Measurements from ENCODE around the gene NLGN1.

Gene NLGN1

GRCh38 chr3:173988909-173989308, 591.4 kb downstream of the NLGN1 start:
- DNase-seq (ENCODE audit: low spot score), result no peak

DNA sequence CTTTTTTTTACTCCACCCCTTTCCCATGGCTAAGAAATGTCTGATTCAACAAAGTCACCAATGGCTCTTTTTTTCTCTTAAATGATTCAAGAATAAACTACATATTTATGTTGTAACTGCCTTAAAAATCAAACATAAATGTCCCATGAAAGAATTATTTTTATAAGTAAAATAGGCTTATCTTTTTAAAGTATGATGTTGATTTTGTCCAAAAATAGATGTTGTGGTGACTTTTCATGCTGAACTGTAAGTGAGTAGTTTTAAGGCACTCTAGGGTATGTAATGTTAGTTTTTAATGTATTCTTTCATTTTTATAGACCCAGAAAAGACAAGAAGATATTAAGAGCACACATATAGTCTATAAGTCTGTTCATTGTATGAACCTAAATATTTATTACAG, 594.9 kb downstream of the NLGN1 start:
- DNase-seq (ENCODE audit: low spot score), result no peak

DNA sequence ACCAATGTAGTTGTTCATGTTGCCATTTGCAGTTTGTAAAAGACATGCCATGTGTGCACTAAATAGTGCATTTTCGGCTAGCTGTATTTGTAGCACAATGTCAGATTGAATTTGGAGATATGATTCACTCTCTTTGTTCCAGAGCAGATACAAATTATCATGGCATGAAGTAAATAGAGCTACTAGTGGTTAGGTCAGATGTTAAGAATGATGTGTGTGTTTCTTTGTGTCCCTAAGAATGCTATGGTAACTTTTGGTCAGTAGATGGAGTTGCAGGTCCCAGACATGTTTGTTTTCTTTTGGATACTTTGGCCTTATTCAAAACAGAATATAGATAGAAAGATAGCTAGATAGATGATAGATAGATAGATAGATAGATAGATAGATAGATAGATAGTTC, 595.8 kb downstream of the NLGN1 start:
- DNase-seq (ENCODE audit: low spot score), result peak; percentile 94

DNA sequence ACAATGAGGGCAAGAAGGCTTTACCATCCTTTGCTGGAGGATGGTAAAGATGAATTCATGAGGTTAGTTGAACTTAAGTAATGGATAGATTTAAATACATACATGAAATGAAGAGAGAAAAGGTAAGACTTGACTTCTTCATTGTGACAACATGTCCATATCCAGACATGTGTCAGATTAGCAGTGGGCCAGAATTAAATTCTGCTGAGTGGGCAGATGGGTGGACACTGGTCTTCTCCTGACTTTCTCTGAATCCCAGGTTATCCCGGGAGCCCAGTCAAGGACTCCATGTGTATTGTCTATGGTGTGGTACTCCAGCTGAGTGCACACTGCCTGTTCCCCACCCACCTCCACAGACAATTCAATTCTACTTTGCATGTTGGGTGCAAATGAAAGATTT, 603.1 kb downstream of the NLGN1 start:
- DNase-seq (ENCODE audit: low spot score), result no peak

DNA sequence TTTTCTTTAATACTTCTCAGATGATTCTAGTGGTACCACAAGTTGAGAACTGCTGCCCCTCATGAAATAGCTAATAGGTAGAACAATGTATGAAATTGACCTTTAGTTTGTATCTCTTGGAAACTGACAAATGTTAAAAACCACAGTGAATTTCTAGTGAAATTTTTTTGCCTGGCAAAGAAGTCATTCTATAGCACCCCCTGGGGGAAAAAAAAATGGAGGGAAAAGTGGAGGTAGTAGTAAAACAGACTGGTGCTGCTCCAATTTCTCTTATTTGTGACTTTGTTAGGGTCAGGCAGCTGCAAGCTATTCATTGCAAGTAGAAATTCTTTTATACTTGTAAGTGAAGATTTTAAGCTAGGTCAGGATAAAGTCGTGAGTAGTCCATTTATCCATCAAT, 605.0 kb downstream of the NLGN1 start:
- DNase-seq (ENCODE audit: low spot score), result no peak

DNA sequence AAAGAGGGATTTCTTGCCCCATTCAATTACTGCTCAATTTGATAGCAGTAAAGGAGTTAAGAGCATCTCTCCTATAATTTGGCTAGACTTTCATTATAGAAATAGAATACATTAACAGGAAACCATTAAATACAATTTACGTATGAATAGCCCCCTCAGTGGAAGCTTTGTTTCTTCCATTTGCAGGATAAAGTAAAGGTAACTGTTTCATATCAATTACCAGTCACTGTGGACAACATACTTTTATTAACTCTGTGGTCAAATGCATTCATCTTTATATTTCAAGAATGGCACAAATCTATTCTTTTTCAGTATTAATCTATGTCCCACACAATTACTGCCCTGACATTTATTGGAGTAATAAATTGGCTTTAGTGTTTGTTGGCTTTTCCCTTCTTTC, 613.4 kb downstream of the NLGN1 start:
- no peak for DNase-seq (ENCODE audit: low spot score)

GRCh38 chr3:174016186-174016585, 618.6 kb downstream of the NLGN1 start:
- DNase-seq (ENCODE audit: low spot score), result peak; percentile 15

DNA sequence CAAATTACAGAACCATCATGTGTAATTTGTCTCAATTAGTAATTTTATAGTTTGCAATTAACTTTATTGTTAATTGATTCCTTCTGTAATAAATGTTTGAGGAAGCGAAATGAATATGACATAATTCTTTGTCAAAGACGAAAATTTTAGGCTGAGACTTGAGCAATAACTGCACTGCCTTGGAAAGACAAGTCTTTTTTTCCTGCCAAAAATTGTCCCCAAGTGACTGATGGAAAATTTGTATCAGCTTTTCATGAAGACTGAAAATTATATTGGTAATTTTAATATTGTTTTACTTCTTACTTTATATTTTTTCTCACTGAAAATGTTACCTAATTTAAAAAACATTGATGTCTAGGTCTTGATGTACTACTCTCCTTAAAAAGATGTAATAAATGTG, 622.6 kb downstream of the NLGN1 start:
- no peak for DNase-seq (ENCODE audit: low spot score)

DNA sequence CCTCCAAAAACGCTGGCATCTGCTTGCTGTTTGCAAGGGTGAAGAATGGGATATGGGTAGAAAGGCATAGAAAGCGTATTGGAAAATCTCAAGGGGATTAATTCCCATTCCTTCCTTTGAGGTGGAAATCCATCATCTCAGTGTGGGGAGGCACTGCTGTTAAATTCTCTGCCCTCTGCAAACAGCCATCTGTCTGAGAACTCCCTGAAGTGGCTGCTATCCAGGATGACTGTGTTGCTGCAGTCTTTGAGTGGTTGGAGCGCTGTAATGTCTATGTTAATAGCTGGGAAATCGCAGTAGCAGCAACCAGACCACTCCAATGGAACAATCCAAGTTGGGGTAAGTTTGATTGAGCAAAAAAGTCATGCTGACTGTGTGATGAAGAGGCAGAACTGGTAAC, 625.9 kb downstream of the NLGN1 start:
- no peak for DNase-seq (ENCODE audit: low spot score)

- DNase-seq (ENCODE audit: low spot score), result no peak
Observed at GRCh38 chr3:174028673-174029072, 631.1 kb downstream of the NLGN1 start.

- DNase-seq (ENCODE audit: low spot score), result no peak
Observed at GRCh38 chr3:174035328-174035886, 637.9 kb downstream of the NLGN1 start.

- peak; percentile 25 for DNase-seq (ENCODE audit: low spot score)
Observed at GRCh38 chr3:174046311-174046710, 648.8 kb downstream of the NLGN1 start.

GRCh38 chr3:174049472-174049871, 651.9 kb downstream of the NLGN1 start:
- no peak for DNase-seq (ENCODE audit: low spot score)

DNA sequence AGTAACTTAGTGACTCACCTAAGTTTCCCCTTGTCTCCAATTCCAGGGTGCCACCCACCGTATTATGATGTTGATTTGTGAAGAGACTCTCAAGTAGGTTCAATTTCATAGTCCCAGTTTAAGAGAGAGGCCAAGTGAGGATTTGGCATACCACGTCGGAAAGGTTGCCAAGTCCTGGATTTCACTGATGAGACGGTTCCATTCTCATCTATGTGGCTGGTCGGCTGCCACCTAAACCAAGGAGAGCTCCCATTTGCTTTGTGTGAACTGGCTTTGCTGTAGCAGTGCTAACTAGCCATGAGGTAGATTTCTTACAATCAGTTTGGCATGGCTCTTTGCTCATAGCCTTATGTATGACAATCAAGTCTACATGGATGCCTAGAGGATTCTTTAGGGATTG, 653.6 kb downstream of the NLGN1 start:
- no peak for DNase-seq (ENCODE audit: low spot score)

DNA sequence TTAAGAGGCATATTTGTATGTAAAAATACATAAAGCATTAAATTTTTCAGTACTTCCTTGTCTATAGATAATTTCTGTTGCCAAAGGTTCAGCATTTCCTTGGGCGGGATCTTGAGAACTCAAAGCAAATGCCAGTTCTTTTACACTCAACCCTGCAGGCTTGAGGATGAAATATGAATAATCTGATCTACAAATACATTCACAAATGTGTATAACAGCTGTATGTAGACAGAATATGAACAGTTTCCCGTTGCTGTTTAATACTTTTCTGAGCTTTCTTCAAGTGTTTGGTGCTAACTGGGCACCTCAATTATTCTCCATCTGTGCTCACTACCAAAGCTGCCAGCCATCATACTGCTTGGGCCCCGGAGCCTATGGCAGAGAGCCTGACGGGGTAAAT, 661.3 kb downstream of the NLGN1 start:
- no peak for DNase-seq (ENCODE audit: low spot score)

DNA sequence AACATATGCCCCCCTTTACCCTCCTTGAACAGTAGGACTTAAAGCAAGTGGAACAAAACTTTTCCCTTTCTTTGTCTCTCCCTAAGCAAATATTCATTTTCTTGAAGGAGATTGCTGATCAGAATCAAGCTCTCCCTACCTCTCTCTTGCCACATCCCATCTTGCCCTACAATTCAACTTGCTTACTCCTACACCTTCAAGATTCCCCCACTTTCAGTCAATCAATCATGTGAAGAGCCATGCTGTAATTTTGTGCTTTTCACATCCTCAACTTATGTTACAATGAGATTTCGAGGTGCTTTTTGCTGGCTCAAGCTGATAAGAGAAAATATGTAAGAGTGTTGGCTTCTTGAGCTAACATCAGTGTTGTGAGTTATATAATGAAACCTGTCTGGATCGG, 662.9 kb downstream of the NLGN1 start:
- DNase-seq (ENCODE audit: low spot score), result no peak

DNA sequence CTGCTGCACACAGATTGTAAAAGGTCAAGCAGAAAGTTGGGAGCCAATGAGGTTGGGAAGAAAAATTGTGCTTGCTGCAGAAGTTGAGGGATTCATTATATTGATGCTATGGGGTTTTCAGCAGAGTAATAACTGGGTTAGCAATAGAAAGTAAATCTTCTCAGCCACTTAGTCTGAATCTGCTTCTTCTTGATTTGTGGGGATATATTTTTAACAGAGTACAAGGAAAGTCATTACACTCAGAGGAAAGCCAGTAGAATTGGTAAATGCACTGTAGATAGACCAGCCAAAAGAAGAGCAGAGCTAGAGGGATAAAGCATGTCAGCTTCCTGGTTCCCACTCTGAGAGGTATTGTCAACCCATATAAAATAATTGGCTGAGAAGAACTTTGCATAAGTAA, 663.6 kb downstream of the NLGN1 start:
- no peak for DNase-seq (ENCODE audit: low spot score)

DNA sequence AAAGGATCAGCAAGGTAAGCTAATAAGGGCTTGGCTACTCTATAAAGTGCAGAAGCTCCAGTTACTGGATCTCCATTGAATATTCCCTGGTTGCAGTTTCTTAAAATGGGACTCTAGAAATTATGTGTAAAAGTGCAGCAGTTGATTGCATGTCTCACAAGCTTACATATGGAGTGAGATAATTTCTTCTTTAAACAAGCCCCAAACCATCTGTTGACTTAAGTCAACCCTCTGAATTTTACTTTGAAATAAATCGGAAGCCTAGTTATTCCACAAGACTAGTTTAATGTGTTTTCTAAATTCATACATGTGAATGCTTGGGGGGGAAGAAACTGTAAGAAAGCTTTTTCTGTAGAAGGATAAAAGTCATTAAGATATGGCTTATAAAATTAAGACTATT, 664.2 kb downstream of the NLGN1 start:
- DNase-seq (ENCODE audit: low spot score), result no peak

GRCh38 chr3:174062923-174063322, 665.4 kb downstream of the NLGN1 start:
- DNase-seq (ENCODE audit: low spot score), result no peak

DNA sequence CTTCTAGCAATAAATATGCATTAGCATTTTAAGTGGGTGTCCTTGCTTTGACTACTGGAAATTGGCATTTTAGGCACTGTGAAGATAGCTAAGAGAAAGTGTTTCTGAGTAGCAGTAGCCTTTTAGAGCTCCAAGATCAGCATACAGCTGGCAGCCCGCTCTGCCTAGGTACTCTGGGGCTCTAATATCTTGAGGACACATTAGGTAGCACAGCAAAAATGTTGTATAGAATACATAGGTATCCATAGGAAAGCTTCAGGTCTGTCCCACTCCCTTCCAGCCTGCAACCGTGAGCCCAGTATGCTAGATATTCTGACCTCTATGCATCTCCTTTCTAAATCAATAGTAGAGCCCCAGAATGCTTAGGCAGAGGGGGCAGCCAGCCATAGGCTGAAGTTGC, 670.5 kb downstream of the NLGN1 start:
- no peak for DNase-seq (ENCODE audit: low spot score)

- no peak for DNase-seq (ENCODE audit: low spot score)
Observed at GRCh38 chr3:174072675-174073074, 675.1 kb downstream of the NLGN1 start.

- no peak for DNase-seq (ENCODE audit: low spot score)
Observed at GRCh38 chr3:174083706-174084105, 686.2 kb downstream of the NLGN1 start.

DNA sequence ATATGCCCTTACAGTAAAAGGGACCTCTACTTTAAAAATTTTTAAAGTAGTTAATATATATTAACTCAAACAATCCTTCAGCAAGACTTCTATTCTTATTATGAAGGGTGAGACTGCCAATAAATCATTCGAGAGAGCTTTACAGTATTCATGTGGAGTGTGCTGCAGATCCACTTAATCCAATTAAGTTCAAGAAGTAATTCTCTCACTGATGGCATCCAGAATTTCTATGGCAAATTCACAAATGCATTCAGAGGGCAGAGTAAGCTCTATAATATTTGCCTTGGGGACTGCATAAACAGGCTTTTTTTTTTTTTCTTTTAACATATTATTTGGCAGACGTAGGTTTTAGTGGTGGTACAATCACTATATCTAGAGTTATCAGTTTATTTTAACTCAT, 692.0 kb downstream of the NLGN1 start:
- DNase-seq (ENCODE audit: low spot score), result no peak

DNA sequence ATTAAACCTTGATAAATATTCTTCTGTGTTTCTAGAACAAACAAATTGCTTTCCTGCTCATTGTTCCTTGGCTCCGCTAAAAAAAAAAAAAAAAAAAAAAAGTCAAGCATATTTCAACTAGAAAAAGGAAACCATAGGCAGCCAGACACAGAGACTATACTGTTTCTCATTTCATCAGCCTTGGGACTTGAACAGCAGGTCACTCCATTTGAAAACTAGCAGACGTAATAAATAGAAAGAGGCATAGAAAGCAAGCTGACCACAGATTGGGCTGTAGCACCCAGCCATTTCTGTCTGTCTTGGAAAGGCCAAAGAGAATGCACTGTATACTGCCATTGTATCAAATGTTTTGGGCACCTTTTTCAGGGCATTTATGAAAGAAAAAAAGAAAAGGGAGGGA, 697.1 kb downstream of the NLGN1 start:
- DNase-seq (ENCODE audit: low spot score), result peak; percentile 51

DNA sequence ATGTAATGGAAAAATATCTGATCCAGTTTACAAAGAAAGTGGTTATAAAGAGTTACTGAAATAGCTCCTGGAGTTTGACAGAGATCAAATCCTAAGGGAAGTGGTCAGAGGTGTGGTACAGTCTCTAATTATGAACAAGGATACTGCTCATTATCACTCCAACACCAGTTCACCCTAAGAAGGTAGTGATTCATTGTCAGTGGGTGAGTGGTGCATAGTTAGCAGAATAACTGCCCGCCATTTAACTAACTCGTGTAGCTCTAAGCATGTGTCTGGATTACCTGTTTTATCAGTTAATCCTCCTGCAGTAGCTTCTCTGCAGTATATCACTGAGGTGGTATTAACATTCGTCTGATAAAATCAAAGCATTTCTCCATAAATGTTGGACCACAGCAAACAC, 700.1 kb downstream of the NLGN1 start:
- no peak for DNase-seq (ENCODE audit: low spot score)

Measured in COLO829 (cell line).